NCI-H2081 treated with DMSO at 0.1 percent for 48 hours (cell line): ENCODE data around the gene RAMP1.
A peak's percentile ranks its signal among the peaks of the same experiment; 100 is the strongest.

Experiments used
- DNase-seq: peaks from one replicate; lab custom pipeline; 2025; lab: John Stamatoyannopoulos, UW

The RAMP1 gene

GRCh38 chr2:237895544-237896506 lies 36.4 kb downstream of the RAMP1 start:
- peak; percentile 38 for DNase-seq

GRCh38 chr2:237896507-237896892 lies 37.1 kb downstream of the RAMP1 start:
- DNase-seq: no peak

GRCh38 chr2:237896956-237897355 lies 37.5 kb downstream of the RAMP1 start:
- no peak for DNase-seq

GRCh38 chr2:237898057-237898414 lies 38.6 kb downstream of the RAMP1 start:
- DNase-seq: no peak

- DNase-seq: no peak
Measured at GRCh38 chr2:237900891-237901831, 41.7 kb downstream of the RAMP1 start.

GRCh38 chr2:237901932-237902850 lies 42.8 kb downstream of the RAMP1 start:
- no peak for DNase-seq

GRCh38 chr2:237904831-237905599 lies 45.6 kb downstream of the RAMP1 start:
- DNase-seq: no peak

- no peak for DNase-seq
Measured at GRCh38 chr2:237907144-237907543, 47.7 kb downstream of the RAMP1 start.

- no peak for DNase-seq
Measured at GRCh38 chr2:237909075-237909695, 49.8 kb downstream of the RAMP1 start.

- DNase-seq: no peak
Measured at GRCh38 chr2:237909801-237910475, 50.5 kb downstream of the RAMP1 start.

- no peak for DNase-seq
Measured at GRCh38 chr2:237910576-237911362, 51.3 kb downstream of the RAMP1 start.

- no peak for DNase-seq
Measured at GRCh38 chr2:237911363-237912017, 52.1 kb downstream of the RAMP1 start.

GRCh38 chr2:237912271-237913192 lies 53.1 kb downstream of the RAMP1 start:
- no peak for DNase-seq

- DNase-seq: no peak
Measured at GRCh38 chr2:237913193-237913917, 53.9 kb downstream of the RAMP1 start.

GRCh38 chr2:237915576-237915975 lies 56.2 kb downstream of the RAMP1 start:
- DNase-seq: no peak

- DNase-seq: no peak
Measured at GRCh38 chr2:237916296-237916695, 56.9 kb downstream of the RAMP1 start.
